Thyroid gland (tissue), 4 donors: ENCODE data around the gene CCS.

Experiments used
- POLR2A ChIP-seq, 2 donors: fragments of 450-650 bp; IDR thresholded peaks; one replicate each; pipeline ENCODE4 v1.6.1; 2017; ENCODE audit warnings: antibody characterized with exemption in 2 of 2, mild to moderate bottlenecking in 2 of 2, moderate library complexity in 1 of 2
- TF ChIP-seq, protein P1 (sequence below), 6 experiments: fragments of 200-600 bp in 3 of 6; fragments of 450-650 bp in 3 of 6; sonication (generic) in 3 of 6; IDR thresholded peaks; one replicate each; pipeline ENCODE4 v1.5.1; 2016 to 2019; ENCODE audit warnings: antibody characterized with exemption in 6 of 6, mild to moderate bottlenecking in 2 of 6, inconsistent platforms in 1 of 6, moderate library complexity in 1 of 6

DNA sequence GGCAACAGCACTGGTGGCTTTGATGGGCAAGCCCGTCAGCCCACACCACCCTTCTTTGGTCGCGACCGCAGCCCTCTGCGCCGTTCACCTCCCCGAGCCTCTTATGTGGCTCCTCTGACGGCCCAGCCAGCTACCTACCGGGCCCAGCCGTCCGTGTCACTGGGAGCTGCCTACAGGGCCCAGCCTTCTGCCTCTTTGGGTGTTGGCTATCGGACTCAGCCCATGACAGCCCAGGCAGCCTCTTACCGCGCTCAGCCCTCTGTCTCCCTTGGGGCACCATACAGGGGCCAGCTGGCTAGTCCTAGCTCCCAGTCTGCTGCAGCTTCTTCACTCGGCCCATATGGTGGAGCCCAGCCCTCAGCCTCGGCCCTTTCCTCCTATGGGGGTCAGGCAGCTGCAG, 31.5 kb downstream of the CCS start:
- TF ChIP-seq, protein P1, sequence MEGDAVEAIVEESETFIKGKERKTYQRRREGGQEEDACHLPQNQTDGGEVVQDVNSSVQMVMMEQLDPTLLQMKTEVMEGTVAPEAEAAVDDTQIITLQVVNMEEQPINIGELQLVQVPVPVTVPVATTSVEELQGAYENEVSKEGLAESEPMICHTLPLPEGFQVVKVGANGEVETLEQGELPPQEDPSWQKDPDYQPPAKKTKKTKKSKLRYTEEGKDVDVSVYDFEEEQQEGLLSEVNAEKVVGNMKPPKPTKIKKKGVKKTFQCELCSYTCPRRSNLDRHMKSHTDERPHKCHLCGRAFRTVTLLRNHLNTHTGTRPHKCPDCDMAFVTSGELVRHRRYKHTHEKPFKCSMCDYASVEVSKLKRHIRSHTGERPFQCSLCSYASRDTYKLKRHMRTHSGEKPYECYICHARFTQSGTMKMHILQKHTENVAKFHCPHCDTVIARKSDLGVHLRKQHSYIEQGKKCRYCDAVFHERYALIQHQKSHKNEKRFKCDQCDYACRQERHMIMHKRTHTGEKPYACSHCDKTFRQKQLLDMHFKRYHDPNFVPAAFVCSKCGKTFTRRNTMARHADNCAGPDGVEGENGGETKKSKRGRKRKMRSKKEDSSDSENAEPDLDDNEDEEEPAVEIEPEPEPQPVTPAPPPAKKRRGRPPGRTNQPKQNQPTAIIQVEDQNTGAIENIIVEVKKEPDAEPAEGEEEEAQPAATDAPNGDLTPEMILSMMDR (IDR thresholded peaks at IDR 0.05) = no peak
- no peak for TF ChIP-seq POLR2A (IDR thresholded peaks at IDR 0.05)
